Measurements from ENCODE around the gene PDZD8. TPM values are rescaled to one million over a fixed set of nuclear protein-coding genes. Genes with fewer than 3 reads are reported as not detected.

Gene PDZD8
- polyA plus RNA-seq, 2 of the 4 experiments (the other 2 are of a cell fraction), result 27.4 to 76.7 TPM

DNA sequence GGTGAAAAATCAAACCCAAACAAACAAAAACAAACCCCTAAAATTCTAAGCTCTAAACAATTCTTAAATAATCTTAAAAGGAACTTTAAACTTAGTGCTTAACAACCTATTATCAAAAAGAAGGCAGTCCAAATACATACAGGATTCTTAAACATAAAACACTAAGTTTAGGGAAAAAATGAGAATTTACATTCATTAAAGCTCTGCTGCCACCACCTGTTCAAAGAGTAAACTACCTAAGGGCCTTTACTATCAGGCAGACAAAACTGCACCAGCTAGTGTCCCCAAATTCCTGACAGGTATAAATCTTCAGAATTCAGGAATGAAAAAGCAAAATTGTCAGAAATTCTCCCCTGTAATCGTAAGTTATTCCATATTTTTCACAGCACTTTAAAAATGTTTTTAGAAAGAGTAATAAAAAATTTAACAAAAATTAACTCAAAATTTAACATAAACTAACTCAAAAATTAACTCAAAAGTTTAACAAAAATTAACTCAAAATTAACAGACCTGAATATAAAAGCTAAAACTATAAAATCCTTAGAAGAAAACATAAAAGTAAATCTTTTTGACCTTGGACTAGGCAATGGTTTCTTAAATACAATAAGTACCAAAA lies 55.1 kb downstream of the PDZD8 start (continued):
- TF ChIP-seq RNF2 (IDR thresholded peaks at IDR 0.05; ENCODE audit: borderline replicate concordance, low read depth) (no peak), FOSB (CRISPR knock-in tag; IDR thresholded peaks at IDR 0.05) (no peak)

DNA sequence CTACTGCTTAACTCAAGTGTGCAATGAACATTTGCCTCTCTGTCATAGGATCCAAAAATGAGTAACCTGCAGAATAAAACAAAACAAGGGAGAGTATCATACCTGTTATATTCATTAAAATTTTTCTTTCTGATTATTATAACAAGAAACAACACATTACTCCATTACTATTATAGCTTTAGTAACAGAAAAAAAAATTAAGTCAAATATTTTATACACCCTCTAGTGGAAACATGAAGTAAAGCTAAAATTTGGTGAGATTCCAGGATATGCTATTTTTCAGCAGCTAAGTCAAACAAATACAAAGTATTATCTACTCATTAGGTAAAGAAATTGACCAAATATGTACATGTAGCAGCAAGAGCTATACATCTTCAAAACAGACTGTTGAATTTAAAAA lies 56.3 kb downstream of the PDZD8 start:
- DNase-seq (ENCODE audit: low read depth in 1 of 2, low spot score in 1 of 2), result peak in 1 of 2 experiments; percentile 14
- TF ChIP-seq RNF2 (IDR thresholded peaks at IDR 0.05; ENCODE audit: borderline replicate concordance, low read depth), result no peak
- peak; percentile 46 for TF ChIP-seq CTCF (IDR thresholded peaks at IDR 0.05)
- TF ChIP-seq JUN (IDR thresholded peaks at IDR 0.05), result no peak
- POLR2A ChIA-PET, result interaction anchor here (2.2 kb wide), 1 partner anchor 102 kb away, joined by 13 read pairs; no protein-coding TSS in a partner anchor
- Histone ChIP-seq H3K4me2 (peak overlapping the region; percentile 21; the same call in 1 of the 3 replicates), H3K27ac (no peak overlapping the region), H3K9me3 (no peaks in the 10 kb centered on the region), H3K4me1 (peaks cover 40% of the 10 kb centered on the region), H3K4me3 (no peak overlapping the region)
- peak; percentile 74 for FAIRE-seq
- ATAC-seq, result no peak
- CTCF ChIA-PET, result interaction anchor here (0.5 to 10.1 kb wide), 35 partner anchors 10 to 1225 kb away, joined by 3 to 221 read pairs (median 5); no protein-coding TSS in a partner anchor

GRCh38 chr10:117316701-117317100 lies 58.5 kb downstream of the PDZD8 start:
- CTCF ChIA-PET, result interaction anchor here (1.1 to 10.1 kb wide), 2 partner anchors 93 to 100 kb away, joined by 3 to 221 read pairs; no protein-coding TSS in a partner anchor
- FAIRE-seq, result no peak
- TF ChIP-seq HMGXB4 (CRISPR knock-in tag; IDR thresholded peaks at IDR 0.05; ENCODE audit: borderline replicate concordance), result no peak
- no peak for TF ChIP-seq FOXS1 (CRISPR knock-in tag; IDR thresholded peaks at IDR 0.05)
- TF ChIP-seq MAX (IDR thresholded peaks at IDR 0.05), result no peak
- no peak for TF ChIP-seq FOSB (CRISPR knock-in tag; IDR thresholded peaks at IDR 0.05)
- no peak for TF ChIP-seq ZC3H11A (IDR thresholded peaks at IDR 0.05)
- TF ChIP-seq, protein P1, sequence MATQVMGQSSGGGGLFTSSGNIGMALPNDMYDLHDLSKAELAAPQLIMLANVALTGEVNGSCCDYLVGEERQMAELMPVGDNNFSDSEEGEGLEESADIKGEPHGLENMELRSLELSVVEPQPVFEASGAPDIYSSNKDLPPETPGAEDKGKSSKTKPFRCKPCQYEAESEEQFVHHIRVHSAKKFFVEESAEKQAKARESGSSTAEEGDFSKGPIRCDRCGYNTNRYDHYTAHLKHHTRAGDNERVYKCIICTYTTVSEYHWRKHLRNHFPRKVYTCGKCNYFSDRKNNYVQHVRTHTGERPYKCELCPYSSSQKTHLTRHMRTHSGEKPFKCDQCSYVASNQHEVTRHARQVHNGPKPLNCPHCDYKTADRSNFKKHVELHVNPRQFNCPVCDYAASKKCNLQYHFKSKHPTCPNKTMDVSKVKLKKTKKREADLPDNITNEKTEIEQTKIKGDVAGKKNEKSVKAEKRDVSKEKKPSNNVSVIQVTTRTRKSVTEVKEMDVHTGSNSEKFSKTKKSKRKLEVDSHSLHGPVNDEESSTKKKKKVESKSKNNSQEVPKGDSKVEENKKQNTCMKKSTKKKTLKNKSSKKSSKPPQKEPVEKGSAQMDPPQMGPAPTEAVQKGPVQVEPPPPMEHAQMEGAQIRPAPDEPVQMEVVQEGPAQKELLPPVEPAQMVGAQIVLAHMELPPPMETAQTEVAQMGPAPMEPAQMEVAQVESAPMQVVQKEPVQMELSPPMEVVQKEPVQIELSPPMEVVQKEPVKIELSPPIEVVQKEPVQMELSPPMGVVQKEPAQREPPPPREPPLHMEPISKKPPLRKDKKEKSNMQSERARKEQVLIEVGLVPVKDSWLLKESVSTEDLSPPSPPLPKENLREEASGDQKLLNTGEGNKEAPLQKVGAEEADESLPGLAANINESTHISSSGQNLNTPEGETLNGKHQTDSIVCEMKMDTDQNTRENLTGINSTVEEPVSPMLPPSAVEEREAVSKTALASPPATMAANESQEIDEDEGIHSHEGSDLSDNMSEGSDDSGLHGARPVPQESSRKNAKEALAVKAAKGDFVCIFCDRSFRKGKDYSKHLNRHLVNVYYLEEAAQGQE (IDR thresholded peaks at IDR 0.05), result no peak
- TF ChIP-seq NFE2L2 (conservative IDR thresholded peaks at IDR 0.05; ENCODE audit: low read length), result no peak
- no peak for TF ChIP-seq CTCF (IDR thresholded peaks at IDR 0.05)
- no peak for TF ChIP-seq HEYL (CRISPR knock-in tag; IDR thresholded peaks at IDR 0.05)
- no peak for TF ChIP-seq USF2 (IDR thresholded peaks at IDR 0.05)
- TF ChIP-seq POLR2A (IDR thresholded peaks at IDR 0.05; ENCODE audit: low read length), result no peak
- TF ChIP-seq, protein P2, sequence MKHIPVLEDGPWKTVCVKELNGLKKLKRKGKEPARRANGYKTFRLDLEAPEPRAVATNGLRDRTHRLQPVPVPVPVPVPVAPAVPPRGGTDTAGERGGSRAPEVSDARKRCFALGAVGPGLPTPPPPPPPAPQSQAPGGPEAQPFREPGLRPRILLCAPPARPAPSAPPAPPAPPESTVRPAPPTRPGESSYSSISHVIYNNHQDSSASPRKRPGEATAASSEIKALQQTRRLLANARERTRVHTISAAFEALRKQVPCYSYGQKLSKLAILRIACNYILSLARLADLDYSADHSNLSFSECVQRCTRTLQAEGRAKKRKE (CRISPR knock-in tag; IDR thresholded peaks at IDR 0.05; ENCODE audit: low read depth), result no peak

More at GRCh38 chr10:117316701-117317100, 58.5 kb downstream of the PDZD8 start:
- no peak overlapping the region for H3K4me2 ChIP-seq
- ATAC-seq (no peak), DNase-seq (ENCODE audit: low read depth in 1 of 2, low spot score in 1 of 2) (no peak)
- no peaks in the 10 kb centered on the region for H3K9me3 ChIP-seq
- POLR2A ChIA-PET, result no interaction called here
- no peak overlapping the region for H3K27ac ChIP-seq
- WGBS (ENCODE audit: missing lambda C conversion rate), result 97% methylated on average over 2 of the region's 2 CpGs
- no peak overlapping the region for H3K4me3 ChIP-seq
- peaks cover 40% of the 10 kb centered on the region for H3K4me1 ChIP-seq

All from A549 (cell line).